AG09319 (cell line): ENCODE results near the gene RB1.

Experiments used
- DNase-seq: peaks from one replicate; pipeline ENCODE4 v3.0.0-alpha.2; 2010; ENCODE audit warnings: low read depth; ENCODE audit errors: extremely low read depth
- CTCF ChIP-seq: IDR thresholded peaks from 2 replicates; pipeline ENCODE4 v1.5.1; 2011; ENCODE audit warnings: low read depth, mild to moderate bottlenecking, inconsistent platforms, low read length, moderate library complexity

Gene RB1

GRCh38 chr13:48303359-48304142 is at the start of gene RB1:
RB1 (plus strand) TSS chr13:48303751; CDS start chr13:48303913, 162 bp downstream.
- DNase-seq, result peak; percentile 77
- TF ChIP-seq CTCF, result no peak

DNA sequence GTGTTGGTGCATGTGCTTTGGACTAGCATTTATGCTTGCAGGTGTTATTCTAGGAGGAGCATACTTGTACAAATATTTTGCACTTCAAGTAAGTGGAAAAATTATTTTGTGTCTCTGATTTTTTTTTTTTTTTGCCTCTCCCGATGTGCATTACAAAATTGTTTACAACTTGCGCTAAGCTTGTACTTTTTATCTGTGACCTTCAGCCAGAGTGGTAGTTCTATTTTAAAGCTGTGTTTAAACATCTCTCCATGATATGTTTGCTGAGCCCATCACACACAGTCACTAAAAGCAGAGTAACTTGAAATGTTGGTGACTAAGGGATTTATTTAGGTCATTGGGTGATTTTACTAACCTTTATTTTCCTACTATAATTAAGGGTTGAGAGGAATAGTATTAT is 49.7 kb upstream of the RB1 start:
- no peak for TF ChIP-seq CTCF
- DNase-seq, result no peak

GRCh38 chr13:48255090-48255489 is 48.5 kb upstream of the RB1 start:
- DNase-seq, result no peak
- TF ChIP-seq CTCF, result no peak

GRCh38 chr13:48255954-48256353 is 47.6 kb upstream of the RB1 start:
- no peak for TF ChIP-seq CTCF
- no peak for DNase-seq

DNA sequence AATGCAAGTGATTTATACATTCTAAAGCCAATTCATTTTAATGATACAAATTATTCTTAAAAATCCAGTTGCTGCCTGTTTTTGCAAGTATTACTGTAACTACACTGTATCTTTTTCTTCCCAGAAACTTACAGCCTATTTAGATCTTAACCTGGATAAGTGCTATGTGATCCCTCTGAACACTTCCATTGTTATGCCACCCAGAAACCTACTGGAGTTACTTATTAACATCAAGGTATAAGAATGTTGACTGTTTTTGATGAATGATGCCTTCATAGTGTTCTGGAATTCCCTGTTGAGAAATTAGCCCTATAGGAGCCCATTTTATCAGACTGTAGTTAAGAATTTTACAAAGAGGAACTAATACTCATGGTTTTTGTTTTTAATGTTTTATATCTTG is 45.5 kb upstream of the RB1 start:
- TF ChIP-seq CTCF, result no peak
- DNase-seq, result no peak

DNA sequence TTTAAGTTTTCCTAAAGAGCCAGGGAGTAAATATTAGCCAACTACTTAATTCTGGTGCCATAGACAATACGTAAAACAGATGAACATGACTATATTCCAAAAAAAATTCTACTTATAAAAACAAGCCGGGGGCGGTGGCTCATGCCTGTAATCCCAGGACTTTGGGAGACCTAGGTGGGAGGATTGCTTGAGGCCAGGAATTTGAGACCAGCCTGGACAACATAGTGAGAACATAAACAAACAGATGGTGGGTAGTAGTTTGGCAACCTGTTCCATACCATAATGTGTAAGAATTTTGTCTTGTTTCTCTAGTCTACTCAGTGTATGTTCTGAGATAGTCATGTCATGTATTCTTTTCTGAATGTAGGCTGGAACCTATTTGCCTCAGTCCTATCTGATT is 45.1 kb upstream of the RB1 start:
- no peak for TF ChIP-seq CTCF

GRCh38 chr13:48260970-48261369 is 42.6 kb upstream of the RB1 start:
- TF ChIP-seq CTCF, result no peak
- DNase-seq, result no peak

More for the DNA sequence above, 45.1 kb upstream of the RB1 start:
- DNase-seq, result no peak
